ENCODE results near the gene GRIK4. TPM values are rescaled to one million over a fixed set of nuclear protein-coding genes. Genes with fewer than 3 reads are reported as not detected.

GRIK4 gene
- total and polyA plus RNA-seq, 8 donors = 0.76 to 10.1 (median 7.7) TPM

GRCh38 chr11:120966840-120967239 is 455.3 kb downstream of the GRIK4 start:
- intact Hi-C loops (cut with DNase I) = no loop called here
- no peak for TF ChIP-seq CTCF (IDR thresholded peaks at IDR 0.05)

GRCh38 chr11:120969993-120970392 is 458.4 kb downstream of the GRIK4 start:
- intact Hi-C loops (cut with DNase I) = no loop called here
- no peak overlapping the region for H3K27ac ChIP-seq
- no peaks in the 10 kb centered on the region for H3K4me1 ChIP-seq
- ATAC-seq (no peak), DNase-seq (no peak)
- H3K9me3 ChIP-seq = no peaks in the 10 kb centered on the region
- no peak for TF ChIP-seq CTCF (IDR thresholded peaks at IDR 0.05)
- no peaks in the 10 kb centered on the region for H3K36me3 ChIP-seq
- peaks cover 0 to 9% of the 10 kb centered on the region in 2 donors for H3K27me3 ChIP-seq
- H3K4me3 ChIP-seq = no peak overlapping the region

More at GRCh38 chr11:120966840-120967239, 455.3 kb downstream of the GRIK4 start:
- Histone ChIP-seq H3K4me3 (no peak overlapping the region), H3K9me3 (no peaks in the 10 kb centered on the region), H3K27me3 (peaks cover 0 to 6% of the 10 kb centered on the region in 2 donors), H3K36me3 (no peaks in the 10 kb centered on the region), H3K27ac (no peak overlapping the region), H3K4me1 (no peaks in the 10 kb centered on the region)
- ATAC-seq = no peak
- DNase-seq = no peak

GRCh38 chr11:120971825-120972224 is 460.3 kb downstream of the GRIK4 start:
- no peak for TF ChIP-seq CTCF (IDR thresholded peaks at IDR 0.05)
- H3K36me3 ChIP-seq = no peaks in the 10 kb centered on the region
- no peak overlapping the region for H3K4me3 ChIP-seq
- no peak overlapping the region for H3K27ac ChIP-seq
- H3K27me3 ChIP-seq = peaks cover 0 to 9% of the 10 kb centered on the region in 2 donors
- DNase-seq = no peak
- H3K9me3 ChIP-seq = no peaks in the 10 kb centered on the region
- ATAC-seq = no peak
- no peaks in the 10 kb centered on the region for H3K4me1 ChIP-seq
- intact Hi-C loops (cut with DNase I) = no loop called here

GRCh38 chr11:120972621-120973020 is 461.1 kb downstream of the GRIK4 start:
- Histone ChIP-seq H3K9me3 (no peaks in the 10 kb centered on the region), H3K4me3 (no peak overlapping the region), H3K36me3 (no peaks in the 10 kb centered on the region), H3K4me1 (no peaks in the 10 kb centered on the region), H3K27ac (no peak overlapping the region), H3K27me3 (peaks cover 0 to 9% of the 10 kb centered on the region in 2 donors)
- ATAC-seq (no peak), DNase-seq (no peak)
- TF ChIP-seq CTCF (IDR thresholded peaks at IDR 0.05) = no peak
- intact Hi-C loops (cut with DNase I) = no loop called here

- Histone ChIP-seq H3K4me1 (no peaks in the 10 kb centered on the region), H3K36me3 (no peaks in the 10 kb centered on the region), H3K9me3 (no peaks in the 10 kb centered on the region), H3K27ac (no peak overlapping the region), H3K27me3 (peaks cover 0 to 9% of the 10 kb centered on the region in 2 donors), H3K4me3 (no peak overlapping the region)
- no peak for TF ChIP-seq CTCF (IDR thresholded peaks at IDR 0.05)
- ATAC-seq (no peak), DNase-seq (no peak)
- intact Hi-C loops (cut with DNase I) = no loop called here
These were observed 462.0 kb downstream of the GRIK4 start for GRCh38 chr11:120973501-120973900.
